ENCODE results near the gene OAF. TPM values are rescaled to one million over a fixed set of nuclear protein-coding genes. Genes with fewer than 3 reads are reported as not detected.

OAF gene
- total and polyA plus RNA-seq, 2 of the 8 experiments (the other 6 are each of a cell fraction or from before 2014, with no cell fraction given) = 1.3 to 1.5 TPM

- no peaks in the 10 kb centered on the region for H3K79me2 ChIP-seq (ENCODE audit: control insufficient read depth in 1 of 2, insufficient read depth in 2 of 2, low read length in 2 of 2)
- peaks cover 0 to 15% (median 7%) of the 10 kb centered on the region in 4 experiments; a peak in 5 of 7 replicates for H3K4me1 ChIP-seq (replicated peaks in 1 of 4; ENCODE audit: control insufficient read depth in 3 of 4, insufficient read depth in 4 of 4, low read length in 3 of 4)
- H3K27me3 ChIP-seq (replicated peaks in 1 of 4; ENCODE audit: control insufficient read depth in 3 of 4, extremely low read depth in 1 of 4, insufficient read depth in 3 of 4, low read length in 3 of 4) = peaks cover 34 to 69% (median 50%) of the 10 kb centered on the region in 4 experiments
- no peak for TF ChIP-seq SP2 (IDR thresholded peaks at IDR 0.05; ENCODE audit: low read length)
- no peak for TF ChIP-seq TBP (IDR thresholded peaks at IDR 0.05; ENCODE audit: low read depth, low read length)
- no peak for TF ChIP-seq CTBP2 (IDR thresholded peaks at IDR 0.05; ENCODE audit: borderline replicate concordance, insufficient read depth, insufficient read length, low read length)
- H3K4me2 ChIP-seq (ENCODE audit: insufficient read depth in 1 of 2, low read depth in 2 of 2, low read length in 2 of 2) = no peak overlapping the region
- no peak for DNase-seq (ENCODE audit: low read depth in 1 of 2, low spot score in 2 of 2)
- no peak overlapping the region for H4K5ac ChIP-seq (ENCODE audit: insufficient read length, low read depth, low read length)
- H4K20me1 ChIP-seq (replicated peaks in 1 of 2; ENCODE audit: control insufficient read depth in 1 of 2, insufficient read depth in 2 of 2, low read length in 2 of 2) = peaks cover 2 to 8% of the 10 kb centered on the region in 2 experiments
- no peak overlapping the region for H3K23ac ChIP-seq (ENCODE audit: insufficient read length)
- no peak for FAIRE-seq
- no peak overlapping the region for H4K91ac ChIP-seq (replicated peaks; ENCODE audit: insufficient read length, low read length)
- no peak overlapping the region for H2BK5ac ChIP-seq (ENCODE audit: low read depth, low read length)
- no peak overlapping the region for H3K14ac ChIP-seq (ENCODE audit: insufficient read length)
- ChIA-PET POLR2A (ENCODE audit: partially characterized antibody) (interaction anchor here (1.5 kb wide), 1 partner anchor 23 kb away, joined by 3 read pairs; no protein-coding TSS in a partner anchor), CTCF (ENCODE audit: partially characterized antibody) (interaction anchor here (2.3 to 26.2 kb wide), 5 partner anchors 13 to 86 kb away, joined by 9 to 394 read pairs (median 46); no protein-coding TSS in a partner anchor)
- no peak overlapping the region for H3K18ac ChIP-seq (ENCODE audit: extremely low read depth, low read length)
- WGBS, 2 experiments (ENCODE audit: extremely low coverage in 1 of 2, insufficient coverage in 1 of 2, insufficient read length in 1 of 2, insufficient replicate concordance in 2 of 2, low coverage in 1 of 2, low lambda C conversion rate in 2 of 2, missing lambda C conversion rate in 1 of 2) = 83% methylated on average over 12 of the region's 12 CpGs; no CpG with 5 or more reads in 1 of the 2 experiments
- H2BK12ac ChIP-seq (ENCODE audit: low read depth, low read length) = no peak overlapping the region
- H4K8ac ChIP-seq (ENCODE audit: extremely low read depth, insufficient read depth, low read length) = no peak overlapping the region
- H3K23me2 ChIP-seq (ENCODE audit: low read depth, low read length) = no peaks in the 10 kb centered on the region
- H3K9me3 ChIP-seq (ENCODE audit: insufficient read depth in 2 of 2, low read depth in 1 of 2, low read length in 1 of 2) = no peaks in the 10 kb centered on the region
- H2BK20ac ChIP-seq (ENCODE audit: low read length) = no peak overlapping the region
- H3K36me3 ChIP-seq (ENCODE audit: control insufficient read depth in 2 of 4, insufficient read depth in 4 of 4, low read length in 3 of 4) = no peaks in the 10 kb centered on the region
- no peak overlapping the region for H3K9ac ChIP-seq (replicated peaks in 1 of 4; ENCODE audit: extremely low read depth in 1 of 4, low read depth in 3 of 4, low read length in 3 of 4)
- H2BK120ac ChIP-seq (replicated peaks; ENCODE audit: low read depth, low read length) = no peak overlapping the region
- no peak overlapping the region for H3K4ac ChIP-seq (replicated peaks; ENCODE audit: insufficient read length, low read depth, low read length)
- no peak overlapping the region for H2AK5ac ChIP-seq (ENCODE audit: low read depth, low read length)
- no peak overlapping the region for H3K27ac ChIP-seq (ENCODE audit: low read depth, low read length)
- no peak overlapping the region for H2BK15ac ChIP-seq (ENCODE audit: low read length)
- no peak overlapping the region for H2AFZ ChIP-seq (ENCODE audit: low read length)
- H3K56ac ChIP-seq (replicated peaks; ENCODE audit: insufficient read length, low read depth, low read length) = no peak overlapping the region
- no peaks in the 10 kb centered on the region for H3K79me1 ChIP-seq (ENCODE audit: low read depth, low read length)
- no peak overlapping the region for H3K4me3 ChIP-seq (ENCODE audit: extremely low read depth in 1 of 4, insufficient read depth in 2 of 4, low read depth in 3 of 4, low read length in 4 of 4)
Measured at GRCh38 chr11:120217526-120217925, 6.7 kb downstream of the OAF start.

Measured in H1 (cell line).